Ovary (tissue), 9 donors: ENCODE results near the gene PRR5. TPM values are rescaled to one million over a fixed set of nuclear protein-coding genes. Genes with fewer than 3 reads are reported as not detected.
A peak's percentile ranks its signal among the peaks of the same experiment; 100 is the strongest.

Experiments
- DNase-seq, 5 donors: peaks; one replicate each; pipeline ENCODE4 v3.0.0-alpha.2; 2019 to 2020
- H3K27ac ChIP-seq, 2 donors: fragments of 200-600 bp; one replicate each; pipeline versions ENCODE4 v1.5.1 to v1.8.0; 2019 to 2022
- H3K27me3 ChIP-seq: fragments of 200-600 bp; one replicate; pipeline ENCODE4 v1.8.0; 2022
- H3K36me3 ChIP-seq: fragments of 200-600 bp; sonication (generic); one replicate; pipeline ENCODE4 v1.5.1; 2019
- H3K4me1 ChIP-seq: one replicate; pipeline ENCODE4 v1.8.1; 2013; ENCODE audit warnings: mild to moderate bottlenecking, moderate library complexity; ENCODE audit not compliant: insufficient read depth
- H3K4me3 ChIP-seq: fragments of 200-600 bp; sonication (generic); one replicate; pipeline ENCODE4 v1.5.1; 2017
- H3K9me3 ChIP-seq, 2 donors: fragments of 200-600 bp in 1 of 2; sonication (generic) in 1 of 2; one replicate each; pipeline versions ENCODE4 v1.5.1 to v1.8.1; 2013 to 2019; ENCODE audit warnings: mild to moderate bottlenecking in 1 of 2, moderate library complexity in 1 of 2
- CTCF ChIP-seq, 3 donors: fragments of 450-650 bp in 2 of 3; fragments of 200-600 bp in 1 of 3; IDR thresholded peaks; one replicate each; pipeline versions ENCODE4 v1.5.1 to v1.8.0; 2016 to 2022; ENCODE audit warnings: antibody characterized with exemption in 3 of 3, mild to moderate bottlenecking in 1 of 3
- EP300 ChIP-seq: sonication (generic); formaldehyde crosslinking; IDR thresholded peaks from one replicate; pipeline ENCODE4 v1.6.1; 2017; ENCODE audit warnings: antibody characterized with exemption
- POLR2A ChIP-seq: fragments of 450-650 bp; IDR thresholded peaks from one replicate; pipeline ENCODE4 v1.6.1; 2017; ENCODE audit warnings: antibody characterized with exemption, mild to moderate bottlenecking, moderate library complexity
- WGBS, 3 donors: extraction: QIAGEN DNeasy Blood & Tissue Kit in 1 of 3; methylation state at CpG; one replicate each; pipeline versions ENCODE4 v1.1.5 to v1.1.7; 2013 to 2017; 5-methylcytosine and 5-hydroxymethylcytosine counted together
- intact Hi-C, 4 donors: fragments of 100-400 bp; cut with DNase I; formaldehyde crosslinking; loops; one replicate each; pipeline versions ENCODE4 v1.11.0 to v1.15.1; 2022 to 2023
- polyA plus RNA-seq, 2 donors: library from polyadenylated mRNA; stranded (reverse); fragments of 200-250 nt in 1 of 2; fragments of 350-450 nt in 1 of 2; fragmentation: Illumina TruSeq in 1 of 2; extraction: RNeasy Lipid Tissue Mini Kit (QIAGEN cat#74804) in 1 of 2; gene quantifications; one replicate each; pipeline ENCODE4 v1.2.3, GENCODE V29; 2013 to 2014
- total RNA-seq, 7 donors: library from RNA; depleted of rRNA in 2 of 7; stranded (reverse); fragments of >200 nt in 2 of 7; fragmentation: NEBNext Ultra II Directional in 3 of 7; extraction: Animal tissue kit (Norgen Biotek cat#: 25700) in 3 of 7; gene quantifications; one replicate each; pipeline versions ENCODE4 v1.1.0 to v1.2.4, GENCODE V29; 2016 to 2023
- donor health status: DM: no; HTN: no; CAD: no; lungs with moderate emphysema.
- donor health status: DM: no; HTN: no; CAD: no.
- donor health status: Bipolar disorder and iron deficiency.
- donor health status: DM: yes; HTN: yes; CAD: no.
- donor health status: DM: no; HTN: no; CAD: no.
- donor health status: DM: yes; HTN: yes; CAD: no.

Gene PRR5
- total and polyA plus RNA-seq, 9 donors = 4.0 to 21.1 (median 16.8) TPM

- TF ChIP-seq CTCF (IDR thresholded peaks at IDR 0.05) (no peak), POLR2A (no peak), EP300 (no peak)
- no peak overlapping the region for H3K4me3 ChIP-seq
- intact Hi-C loops = no loop called here
- 33 to 42% (median 34%) methylated on average over 8 to 11 of the region's 11 CpGs for WGBS, 3 donors
- DNase-seq = peak in 1 of 5 donors; percentile 59
- H3K9me3 ChIP-seq = no peaks in the 10 kb centered on the region
- H3K27ac ChIP-seq = peak overlapping the region in 1 of 2 donors; percentile 2
- peaks cover 7% of the 10 kb centered on the region for H3K4me1 ChIP-seq
- no peaks in the 10 kb centered on the region for H3K27me3 ChIP-seq
- H3K36me3 ChIP-seq = no peaks in the 10 kb centered on the region
These were observed 37.9 kb upstream of the PRR5 start for GRCh38 chr22:44664149-44664548.

GRCh38 chr22:44665115-44665514 is 36.9 kb upstream of the PRR5 start:
- intact Hi-C loops = no loop called here
- Histone ChIP-seq H3K27ac (no peak overlapping the region), H3K27me3 (no peaks in the 10 kb centered on the region), H3K4me1 (peaks cover 11% of the 10 kb centered on the region), H3K36me3 (no peaks in the 10 kb centered on the region), H3K4me3 (no peak overlapping the region), H3K9me3 (no peaks in the 10 kb centered on the region)
- TF ChIP-seq CTCF (IDR thresholded peaks at IDR 0.05) = no peak
- no peak for TF ChIP-seq EP300
- TF ChIP-seq POLR2A = no peak
- no peak for DNase-seq
- WGBS, 3 donors = 60 to 68% (median 66%) methylated on average over 9 of the region's 9 CpGs

GRCh38 chr22:44666207-44666585 is 35.8 kb upstream of the PRR5 start:
- no peaks in the 10 kb centered on the region for H3K36me3 ChIP-seq
- no peaks in the 10 kb centered on the region for H3K27me3 ChIP-seq
- intact Hi-C loops = no loop called here
- H3K4me1 ChIP-seq = peaks cover 11% of the 10 kb centered on the region
- no peak overlapping the region for H3K4me3 ChIP-seq
- TF ChIP-seq EP300 = no peak
- no peak for TF ChIP-seq CTCF (IDR thresholded peaks at IDR 0.05)
- TF ChIP-seq POLR2A = no peak
- 26 to 43% (median 26%) methylated on average over 3 of the region's 3 CpGs for WGBS, 3 donors
- no peak for DNase-seq
- no peaks in the 10 kb centered on the region for H3K9me3 ChIP-seq
- no peak overlapping the region for H3K27ac ChIP-seq

GRCh38 chr22:44667276-44667675 is 34.7 kb upstream of the PRR5 start:
- 68 to 79% (median 70%) methylated on average over 5 of the region's 5 CpGs for WGBS, 3 donors
- intact Hi-C loops = no loop called here
- no peaks in the 10 kb centered on the region for H3K27me3 ChIP-seq
- DNase-seq = peak in 1 of 5 donors; percentile 48
- no peak overlapping the region for H3K27ac ChIP-seq
- no peak for TF ChIP-seq CTCF (IDR thresholded peaks at IDR 0.05)
- no peak for TF ChIP-seq POLR2A
- TF ChIP-seq EP300 = no peak
- no peak overlapping the region for H3K4me3 ChIP-seq
- peaks cover 11% of the 10 kb centered on the region for H3K4me1 ChIP-seq
- no peaks in the 10 kb centered on the region for H3K9me3 ChIP-seq
- H3K36me3 ChIP-seq = no peaks in the 10 kb centered on the region
